Endothelial cell of umbilical vein (primary cell): ENCODE measurements around the gene CNPY1. TPM values are rescaled to one million over a fixed set of nuclear protein-coding genes. Genes with fewer than 3 reads are reported as not detected.

Source experiments
- BruUV-seq: library from RNA; stranded (reverse); fragments of 400-500 nt; replicated peaks from 2 replicates; lab custom pipeline; 2021; lab: Mats Ljungman, UMichigan
- CTCF ChIA-PET: fragments of 300-600, 350-600 bp; sonication (Branson Sonifier 250); formaldehyde crosslinking; loops from one replicate; lab custom pipeline; 2021; ENCODE audit warnings: antibody characterized with exemption, inconsistent platforms; lab: Charles Lee
- POLR2A ChIA-PET: fragments of 300-600, 350-600 bp; sonication (Branson Sonifier 250); formaldehyde crosslinking; loops from one replicate; lab custom pipeline; 2021; ENCODE audit warnings: antibody characterized with exemption, inconsistent platforms; lab: Charles Lee
- DNase-seq: peaks from one replicate; pipeline ENCODE4 v3.0.0-alpha.2; 2011; ENCODE audit warnings: low read depth, low spot score
- FAIRE-seq: peaks from 2 replicates; lab custom pipeline; 2011; peaks lifted over from hg19 to GRCh38; lab: Jason Lieb, UNC
- H2AFZ ChIP-seq: 2 replicates; pipeline ENCODE4 v1.6.0; 2012; ENCODE audit warnings: low read depth, low read length, control low read depth, inconsistent platforms
- H3K27ac ChIP-seq: 2 replicates; pipeline ENCODE4 v1.5.1; 2011; ENCODE audit warnings: low read depth, mild to moderate bottlenecking, control low read depth, low read length, moderate library complexity; ENCODE audit not compliant: insufficient read depth
- H3K27me3 ChIP-seq, 2 experiments: 2 replicates each; pipeline versions ENCODE4 v1.6.0 to v1.6.1; 2011; ENCODE audit warnings: low read length in 2 of 2, mixed read lengths in 1 of 2; ENCODE audit not compliant: control insufficient read depth in 2 of 2, insufficient read depth in 2 of 2
- H3K36me3 ChIP-seq, 2 experiments: 2 replicates in 1 of 2; 3 replicates in 1 of 2; pipeline ENCODE4 v1.5.1; 2011; ENCODE audit warnings: low read length in 2 of 2, mild to moderate bottlenecking in 1 of 2, moderate library complexity in 1 of 2; ENCODE audit not compliant: control insufficient read depth in 2 of 2, insufficient read depth in 2 of 2; ENCODE audit errors: extremely low read depth in 1 of 2
- H3K4me1 ChIP-seq: 3 replicates; pipeline ENCODE4 v1.5.1; 2011; ENCODE audit warnings: mild to moderate bottlenecking, low read length; ENCODE audit not compliant: control insufficient read depth, insufficient read depth; ENCODE audit errors: extremely low read depth
- H3K4me2 ChIP-seq: 2 replicates; pipeline ENCODE4 v1.6.1; 2011; ENCODE audit warnings: low read length, control low read depth, mixed read lengths; ENCODE audit not compliant: insufficient read depth
- H3K4me3 ChIP-seq, 3 experiments: fragments of 200-600 bp in 1 of 3; sonication (generic), shearing (Covaris generic) in 1 of 3; replicated peaks in 1 of 3; 2 replicates each; pipeline ENCODE4 v1.5.1; 2011 to 2016; ENCODE audit warnings: control low read depth in 3 of 3, low read length in 3 of 3, mild to moderate bottlenecking in 2 of 3, inconsistent platforms in 1 of 3, low read depth in 1 of 3, moderate library complexity in 1 of 3; ENCODE audit not compliant: insufficient read depth in 1 of 3
- H3K79me2 ChIP-seq: 2 replicates; pipeline ENCODE4 v1.6.0; 2012; ENCODE audit warnings: low read length, inconsistent platforms; ENCODE audit not compliant: control insufficient read depth, insufficient read depth
- H3K9ac ChIP-seq: replicated peaks from 2 replicates; pipeline ENCODE3; 2011; ENCODE audit warnings: low read length, control low read depth; ENCODE audit not compliant: insufficient read depth; ENCODE audit errors: extremely low read depth
- H3K9me1 ChIP-seq: replicated peaks from 3 replicates; pipeline ENCODE4 v1.6.0; 2011; ENCODE audit warnings: mild to moderate bottlenecking, low read length; ENCODE audit not compliant: control insufficient read depth, insufficient read depth; ENCODE audit errors: extremely low read depth
- H3K9me3 ChIP-seq: replicated peaks from 2 replicates; pipeline ENCODE4 v1.5.1; 2012; ENCODE audit warnings: low read length, inconsistent platforms; ENCODE audit not compliant: control insufficient read depth, insufficient read depth
- H4K20me1 ChIP-seq: replicated peaks from 2 replicates; pipeline ENCODE3; 2011; ENCODE audit warnings: mild to moderate bottlenecking, low read length; ENCODE audit not compliant: control insufficient read depth, insufficient read depth; ENCODE audit errors: extremely low read depth
- CTCF ChIP-seq, 2 donors: IDR thresholded peaks; 1 replicate in 1 of 2; 2 replicates in 1 of 2; pipeline ENCODE4 v1.5.1; 2011; ENCODE audit warnings: low read length in 2 of 2, mild to moderate bottlenecking in 2 of 2, moderate library complexity in 2 of 2, control low read depth in 1 of 2, inconsistent platforms in 1 of 2, low read depth in 1 of 2; ENCODE audit not compliant: insufficient read depth in 1 of 2; ENCODE audit errors: extremely low read depth in 1 of 2
- EZH2 ChIP-seq: IDR thresholded peaks from 2 replicates; pipeline ENCODE4 v1.6.1; 2012; ENCODE audit warnings: borderline replicate concordance, low read depth, mild to moderate bottlenecking, moderate library complexity, low read length, inconsistent platforms; ENCODE audit not compliant: severe bottlenecking
- FOS ChIP-seq: IDR thresholded peaks from 2 replicates; pipeline ENCODE4 v1.6.1; 2011; ENCODE audit warnings: mild to moderate bottlenecking, low read length, moderate library complexity, borderline replicate concordance; ENCODE audit not compliant: insufficient read depth
- GATA2 ChIP-seq: IDR thresholded peaks from 2 replicates; pipeline ENCODE4 v1.7.0; 2011; ENCODE audit warnings: low read depth, mild to moderate bottlenecking, moderate library complexity, mixed read lengths, low read length; ENCODE audit not compliant: insufficient read length, insufficient read depth
- JUN ChIP-seq: IDR thresholded peaks from 2 replicates; pipeline ENCODE4 v1.6.1; 2011; ENCODE audit warnings: borderline replicate concordance, low read depth; ENCODE audit not compliant: insufficient read length, insufficient read depth
- MAX ChIP-seq: IDR thresholded peaks from 2 replicates; pipeline ENCODE4 v1.6.1; 2011; ENCODE audit not compliant: insufficient read depth, insufficient read length
- MYC ChIP-seq: IDR thresholded peaks from one replicate; pipeline ENCODE4 v1.6.1; 2011; ENCODE audit warnings: mild to moderate bottlenecking, low read depth, low read length
- POLR2A ChIP-seq: IDR thresholded peaks from 2 replicates; pipeline ENCODE4 v1.6.1; 2012; ENCODE audit warnings: low read depth, mild to moderate bottlenecking, control low read depth, low read length
- POLR2AphosphoS5 ChIP-seq: IDR thresholded peaks from 2 replicates; pipeline ENCODE4 v1.6.1; 2012; ENCODE audit warnings: low read depth, mild to moderate bottlenecking, control low read depth, low read length, moderate library complexity; ENCODE audit not compliant: insufficient read depth
- dilution Hi-C: fragments of 300-500 bp; cut with MboI; formaldehyde crosslinking; loops from one replicate; pipeline ENCODE4 v1.15.0; 2019; ENCODE audit warnings: low sequenced_read_pairs; ENCODE audit not compliant: extremely low pct_ligation_motif_present
- intact Hi-C: fragments of 100-400 bp; cut with micrococcal nuclease; formaldehyde crosslinking; loops from one replicate; pipeline ENCODE4 v1.10.0; 2022
- polyA plus RNA-seq, 4 experiments: library from polyadenylated mRNA; depleted of rRNA in 3 of 4; stranded (reverse) in 3 of 4; unstranded in 1 of 4; fragments of >200 nt; gene quantifications; 2 replicates each; pipeline versions ENCODE4 v1.2.1 to v1.2.3, GENCODE V29; 2011 to 2012; ENCODE audit warnings: missing spikeins in 1 of 4
- total RNA-seq: library from RNA; stranded (reverse); gene quantifications from 2 replicates; pipeline ENCODE4 v1.2.3, GENCODE V29; 2021

CNPY1 gene
- total and polyA plus RNA-seq, 2 donors (not counting 3 experiments of a cell fraction or from before 2014, with no cell fraction given), result not detected

GRCh38 chr7:155493744-155494538, 52.4 kb downstream of the CNPY1 start:
- no peak overlapping the region for H2AFZ ChIP-seq
- H3K9me1 ChIP-seq, result no peaks in the 10 kb centered on the region
- no peaks in the 10 kb centered on the region for H3K9me3 ChIP-seq
- ChIA-PET POLR2A (no interaction called here), CTCF (no interaction called here)
- dilution Hi-C loops, result no loop called here
- H3K36me3 ChIP-seq, result no peaks in the 10 kb centered on the region
- FAIRE-seq (no peak), DNase-seq (no peak)
- H3K27ac ChIP-seq, result no peak overlapping the region
- no peak overlapping the region for H3K4me3 ChIP-seq
- TF ChIP-seq POLR2A, result no peak
- no peak for TF ChIP-seq GATA2
- no peak for TF ChIP-seq JUN
- TF ChIP-seq MYC, result no peak
- TF ChIP-seq MAX, result no peak
- no peak for TF ChIP-seq FOS
- no peak for TF ChIP-seq CTCF (IDR thresholded peaks at IDR 0.05; ENCODE audit: extremely low read depth in 1 of 2, insufficient read depth in 1 of 2, low read depth in 1 of 2, low read length in 2 of 2)
- no peak for TF ChIP-seq POLR2AphosphoS5
- TF ChIP-seq EZH2, result no peak
- no peaks in the 10 kb centered on the region for H3K79me2 ChIP-seq
- H3K27me3 ChIP-seq, result peaks cover 10 to 16% of the 10 kb centered on the region in 2 experiments
- no peak overlapping the region for H3K9ac ChIP-seq
- intact Hi-C loops, result no loop called here
- BruUV-seq, result no TSS peak
- H3K4me2 ChIP-seq, result no peak overlapping the region
- H4K20me1 ChIP-seq, result no peaks in the 10 kb centered on the region
- no peaks in the 10 kb centered on the region for H3K4me1 ChIP-seq
